Calu3 (cell line): Measurements from ENCODE around the gene MGAT3. TPM values are rescaled to one million over a fixed set of nuclear protein-coding genes. Genes with fewer than 3 reads are reported as not detected.
"Not testable (repeated sequence)": the region's sequence is repeated elsewhere in the genome, so short reads cannot be mapped to it uniquely, and the experiment has no call there.

Source experiments
- BruUV-seq: library from RNA; stranded (reverse); fragments of 400-500 nt; replicated peaks from 2 replicates; lab custom pipeline; 2021; lab: Mats Ljungman, UMichigan
- CTCF ChIA-PET: fragments of 300-600 bp; sonication (Branson Sonifier 250); formaldehyde crosslinking; loops from one replicate; lab custom pipeline; 2022; ENCODE audit warnings: antibody characterized with exemption; lab: Charles Lee
- DNase-seq: peaks from one replicate; pipeline ENCODE4 v3.0.0; 2022
- H3K27ac Mint-ChIP-seq: one replicate; pipeline ENCODE4 v1.8.0; 2022; ENCODE audit warnings: mixed read lengths; ENCODE audit not compliant: unreplicated experiment
- H3K27me3 Mint-ChIP-seq: one replicate; pipeline ENCODE4 v1.8.0; 2022; ENCODE audit warnings: mixed read lengths; ENCODE audit not compliant: unreplicated experiment
- H3K36me3 Mint-ChIP-seq: one replicate; pipeline ENCODE4 v1.8.0; 2022; ENCODE audit warnings: mild to moderate bottlenecking, moderate library complexity, mixed read lengths; ENCODE audit not compliant: insufficient read depth, unreplicated experiment
- H3K4me1 Mint-ChIP-seq: one replicate; pipeline ENCODE4 v1.8.0; 2022; ENCODE audit warnings: mild to moderate bottlenecking, low read depth, mixed read lengths; ENCODE audit not compliant: unreplicated experiment
- H3K4me3 Mint-ChIP-seq: one replicate; pipeline ENCODE4 v1.8.0; 2022; ENCODE audit warnings: mild to moderate bottlenecking, low read depth, moderate library complexity, mixed read lengths; ENCODE audit not compliant: unreplicated experiment
- H3K9me3 Mint-ChIP-seq: one replicate; pipeline ENCODE4 v1.8.0; 2022; ENCODE audit warnings: low read depth, mixed read lengths; ENCODE audit not compliant: unreplicated experiment
- CTCF ChIP-seq: fragments of 200-600 bp; IDR thresholded peaks from one replicate; pipeline ENCODE4 v1.8.0; 2022; ENCODE audit warnings: antibody characterized with exemption; ENCODE audit not compliant: unreplicated experiment
- intact Hi-C: fragments of 100-400 bp; cut with micrococcal nuclease; formaldehyde crosslinking; loops from one replicate; pipeline ENCODE4 v1.10.0; 2022; ENCODE audit not compliant: unreplicated experiment
- total RNA-seq: library from RNA; stranded (reverse); gene quantifications from 2 replicates; pipeline ENCODE4 v1.2.3, GENCODE V29; 2022

MGAT3 gene
- total RNA-seq, 1 experiment from 2014 or later: 33.0 TPM

- CTCF ChIA-PET: interaction anchor here (1.0 to 1.3 kb wide), 2 partner anchors 9 to 11 kb away, joined by 3 read pairs; partner anchors contain the start of gene TAB1
- no peak for TF ChIP-seq CTCF
- no TSS peak for BruUV-seq
- intact Hi-C loops: no loop called here
- DNase-seq: no peak
- no peaks in the 10 kb centered on the region for H3K27me3 Mint-ChIP-seq
- no peak overlapping the region for H3K4me3 Mint-ChIP-seq
- H3K9me3 Mint-ChIP-seq: no peaks in the 10 kb centered on the region
- no peaks in the 10 kb centered on the region for H3K4me1 Mint-ChIP-seq
- H3K36me3 Mint-ChIP-seq: peaks cover 4% of the 10 kb centered on the region
- H3K27ac Mint-ChIP-seq: no peak overlapping the region
Observed at GRCh38 chr22:39410264-39410663, 46.5 kb upstream of the MGAT3 start.

- H3K4me1 Mint-ChIP-seq, BruUV-seq, CTCF ChIA-PET, H3K27me3 Mint-ChIP-seq, DNase-seq, H3K27ac Mint-ChIP-seq, H3K9me3 Mint-ChIP-seq, H3K36me3 Mint-ChIP-seq, H3K4me3 Mint-ChIP-seq, intact Hi-C loops: not testable (repeated sequence)
Observed at GRCh38 chr22:39411828-39412365, 44.9 kb upstream of the MGAT3 start.

GRCh38 chr22:39413204-39413603, 43.6 kb upstream of the MGAT3 start:
- CTCF ChIA-PET: not testable (repeated sequence)

GRCh38 chr22:39414377-39414776, 42.4 kb upstream of the MGAT3 start:
- Mint-ChIP-seq H3K4me1 (no peaks in the 10 kb centered on the region), H3K36me3 (peaks cover 12% of the 10 kb centered on the region), H3K4me3 (no peak overlapping the region), H3K27ac (no peak overlapping the region), H3K9me3 (no peaks in the 10 kb centered on the region), H3K27me3 (no peaks in the 10 kb centered on the region)
- TF ChIP-seq CTCF: no peak
- CTCF ChIA-PET: no interaction called here
- BruUV-seq: no TSS peak
- intact Hi-C loops: no loop called here
- DNase-seq: no peak

More at GRCh38 chr22:39413204-39413603, 43.6 kb upstream of the MGAT3 start:
- H3K4me3 Mint-ChIP-seq, H3K9me3 Mint-ChIP-seq, H3K27me3 Mint-ChIP-seq, DNase-seq, H3K27ac Mint-ChIP-seq, intact Hi-C loops, H3K4me1 Mint-ChIP-seq, BruUV-seq: not testable (repeated sequence)
- peaks cover 12% of the 10 kb centered on the region for H3K36me3 Mint-ChIP-seq

GRCh38 chr22:39414886-39415285, 41.9 kb upstream of the MGAT3 start:
- H3K9me3 Mint-ChIP-seq: no peaks in the 10 kb centered on the region
- no peak for TF ChIP-seq CTCF
- no peak overlapping the region for H3K27ac Mint-ChIP-seq
- DNase-seq: no peak
- no peak overlapping the region for H3K4me3 Mint-ChIP-seq
- BruUV-seq: no TSS peak
- no peaks in the 10 kb centered on the region for H3K27me3 Mint-ChIP-seq
- no peaks in the 10 kb centered on the region for H3K4me1 Mint-ChIP-seq
- CTCF ChIA-PET: no interaction called here
- intact Hi-C loops: no loop called here
- peaks cover 12% of the 10 kb centered on the region for H3K36me3 Mint-ChIP-seq
